AML-193 (cell line): ENCODE data around the gene EFCAB10.
"Not testable (repeated sequence)": the region's sequence is repeated elsewhere in the genome, so short reads cannot be mapped to it uniquely, and the experiment has no call there.

Experiments
- DNase-seq, 2 experiments: peaks; one replicate each; lab custom pipeline; 2025; lab: John Stamatoyannopoulos, UW

Gene EFCAB10

GRCh38 chr7:105599080-105599479 lies 17.8 kb upstream of the EFCAB10 start:
- DNase-seq, result not testable (repeated sequence)

- no peak for DNase-seq
Measured at GRCh38 chr7:105596866-105597265, 15.6 kb upstream of the EFCAB10 start.

GRCh38 chr7:105594034-105594433 lies 12.7 kb upstream of the EFCAB10 start:
- no peak for DNase-seq

- DNase-seq, result no peak
Measured at GRCh38 chr7:105591522-105591921, 10.2 kb upstream of the EFCAB10 start.

GRCh38 chr7:105590793-105591192 lies 9.5 kb upstream of the EFCAB10 start:
- no peak for DNase-seq

- DNase-seq, result peak; percentile 72 to 75
Measured at GRCh38 chr7:105589356-105590077, 8.2 kb upstream of the EFCAB10 start.

GRCh38 chr7:105587909-105588635 lies 6.8 kb upstream of the EFCAB10 start:
- no peak for DNase-seq

- no peak for DNase-seq
Measured at GRCh38 chr7:105585850-105586500, 4.7 kb upstream of the EFCAB10 start.

GRCh38 chr7:105584165-105584564 lies 2.9 kb upstream of the EFCAB10 start:
- DNase-seq, result no peak

- DNase-seq, result no peak
Measured at GRCh38 chr7:105583061-105583460, 1.8 kb upstream of the EFCAB10 start.

- no peak for DNase-seq
Measured at GRCh38 chr7:105580022-105580740, 1.1 kb downstream of the EFCAB10 start.

- no peak for DNase-seq
Measured at GRCh38 chr7:105578496-105578895, 2.8 kb downstream of the EFCAB10 start.

- no peak for DNase-seq
Measured at GRCh38 chr7:105577251-105577650, 4.0 kb downstream of the EFCAB10 start.

- DNase-seq, result no peak
Measured at GRCh38 chr7:105571891-105572290, 9.4 kb downstream of the EFCAB10 start.

- no peak for DNase-seq
Measured at GRCh38 chr7:105567821-105568220, 13.5 kb downstream of the EFCAB10 start.

- DNase-seq, result no peak
Measured at GRCh38 chr7:105567024-105567423, 14.3 kb downstream of the EFCAB10 start.

GRCh38 chr7:105565190-105565589 lies 16.1 kb downstream of the EFCAB10 start:
- DNase-seq, result no peak

- DNase-seq, result no peak
Measured at GRCh38 chr7:105559926-105560325, 21.4 kb downstream of the EFCAB10 start.

- no peak for DNase-seq
Measured at GRCh38 chr7:105538339-105538738, 43.0 kb downstream of the EFCAB10 start.

GRCh38 chr7:105532709-105533460 lies 48.4 kb downstream of the EFCAB10 start:
- no peak for DNase-seq
